Transverse colon (tissue), 4 donors: ENCODE measurements around the gene FZD2. TPM values are rescaled to one million over a fixed set of nuclear protein-coding genes. Genes with fewer than 3 reads are reported as not detected.

Source experiments
- DNase-seq: peaks from one replicate; pipeline ENCODE4 v3.0.0-alpha.2; 2019
- H3K27ac ChIP-seq, 4 donors: fragments of 200-600 bp; sonication (generic); 2 replicates each; pipeline ENCODE4 v1.5.1; 2016 to 2018; ENCODE audit warnings: inconsistent platforms in 4 of 4
- H3K27me3 ChIP-seq: fragments of 200-600 bp; sonication (generic); 2 replicates; pipeline ENCODE4 v1.5.1; 2017; ENCODE audit warnings: inconsistent platforms
- H3K36me3 ChIP-seq, 4 donors: fragments of 200-600 bp; sonication (generic); 2 replicates each; pipeline ENCODE4 v1.5.1; 2017 to 2019; ENCODE audit warnings: inconsistent platforms in 4 of 4
- H3K4me1 ChIP-seq, 4 donors: fragments of 200-600 bp; sonication (generic); 2 replicates each; pipeline ENCODE4 v1.5.1; 2017 to 2020; ENCODE audit warnings: inconsistent platforms in 4 of 4
- H3K4me3 ChIP-seq, 4 donors: fragments of 200-600 bp; sonication (generic); 1 replicate in 1 of 4; 2 replicates in 3 of 4; pipeline versions ENCODE4 v1.5.1 to v1.6.1; 2017 to 2019; ENCODE audit warnings: inconsistent platforms in 4 of 4
- H3K9me3 ChIP-seq, 2 donors: fragments of 200-600 bp; sonication (generic); 2 replicates each; pipeline ENCODE4 v1.5.1; 2017 to 2019; ENCODE audit warnings: inconsistent platforms in 2 of 2
- EP300 ChIP-seq: sonication (generic); formaldehyde crosslinking; IDR thresholded peaks from one replicate; pipeline ENCODE4 v1.6.1; 2017; ENCODE audit warnings: antibody characterized with exemption, low read depth
- POLR2A ChIP-seq: fragments of 450-650 bp; IDR thresholded peaks from one replicate; pipeline ENCODE4 v1.6.1; 2016; ENCODE audit warnings: antibody characterized with exemption, mild to moderate bottlenecking, moderate library complexity
- POLR2AphosphoS5 ChIP-seq, 3 donors: sonication (generic); formaldehyde crosslinking; IDR thresholded peaks; one replicate each; pipeline ENCODE4 v1.6.1; 2016; ENCODE audit warnings: antibody characterized with exemption in 3 of 3
- WGBS, 2 donors: methylation state at CpG; one replicate each; pipeline ENCODE4 v1.1.5; 2018; ENCODE audit warnings: low coverage in 1 of 2; 5-methylcytosine and 5-hydroxymethylcytosine counted together
- in situ Hi-C, 4 donors: fragments of 200-750 bp; cut with MboI; loops; one replicate each; pipeline versions ENCODE4 v1.15.0 to v1.15.1; 2017; ENCODE audit warnings: low sequenced_read_pairs in 3 of 4, low pct_ligation_motif_present in 1 of 4, low pct_unique_long_range_greater_than_20kb in 1 of 4
- intact Hi-C: fragments of 100-400 bp; cut with DNase I; formaldehyde crosslinking; loops from one replicate; pipeline ENCODE4 v1.15.1; 2023; ENCODE audit warnings: low total_unique reads
- total RNA-seq, 4 donors: library from RNA; depleted of rRNA; stranded (reverse); fragments of >200 nt; gene quantifications; one replicate each; pipeline ENCODE4 v1.1.0, GENCODE V29; 2016
- TF ChIP-seq, protein P1 (sequence below), 5 experiments: fragments of 200-600 bp in 3 of 5; fragments of 450-650 bp in 2 of 5; sonication (generic) in 3 of 5; IDR thresholded peaks; 1 replicate in 2 of 5; 2 replicates in 3 of 5; pipeline ENCODE4 v1.5.1; 2016 to 2017; ENCODE audit warnings: antibody characterized with exemption in 5 of 5, inconsistent platforms in 3 of 5, mild to moderate bottlenecking in 2 of 5, moderate library complexity in 1 of 5

Gene FZD2
- total RNA-seq, 4 donors from 2014 or later, result 0.41 to 1.3 TPM; not detected in 2

DNA sequence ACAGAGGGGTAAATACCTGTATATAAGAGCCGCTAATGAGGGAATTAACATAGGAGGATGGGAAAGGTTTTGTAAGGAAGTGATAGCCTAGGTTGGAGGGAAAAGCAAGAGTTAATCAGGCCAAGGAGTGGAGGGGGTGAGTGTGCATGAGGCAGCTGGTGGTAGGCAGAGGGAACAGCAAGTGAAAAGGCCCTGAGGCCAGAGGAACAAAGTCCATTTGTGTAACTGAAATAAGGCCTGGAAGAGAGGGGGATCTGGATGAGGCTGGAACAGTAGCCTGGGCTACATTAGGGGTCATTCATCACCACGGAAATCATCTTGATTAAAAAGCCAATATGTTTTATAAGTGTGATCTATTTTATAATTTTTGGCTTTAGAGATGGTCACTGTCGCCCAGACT is 45.7 kb downstream of the FZD2 start:
- Histone ChIP-seq H3K4me1 (peaks cover 0 to 7% (median 0%) of the 10 kb centered on the region in 4 donors), H3K27me3 (peaks cover 4% of the 10 kb centered on the region), H3K9me3 (no peaks in the 10 kb centered on the region), H3K36me3 (no peaks in the 10 kb centered on the region), H3K4me3 (no peak overlapping the region), H3K27ac (no peak overlapping the region)
- DNase-seq, result no peak
- TF ChIP-seq POLR2AphosphoS5 (IDR thresholded peaks at IDR 0.05) (no peak), POLR2A (no peak), EP300 (no peak)
- TF ChIP-seq, protein P1, sequence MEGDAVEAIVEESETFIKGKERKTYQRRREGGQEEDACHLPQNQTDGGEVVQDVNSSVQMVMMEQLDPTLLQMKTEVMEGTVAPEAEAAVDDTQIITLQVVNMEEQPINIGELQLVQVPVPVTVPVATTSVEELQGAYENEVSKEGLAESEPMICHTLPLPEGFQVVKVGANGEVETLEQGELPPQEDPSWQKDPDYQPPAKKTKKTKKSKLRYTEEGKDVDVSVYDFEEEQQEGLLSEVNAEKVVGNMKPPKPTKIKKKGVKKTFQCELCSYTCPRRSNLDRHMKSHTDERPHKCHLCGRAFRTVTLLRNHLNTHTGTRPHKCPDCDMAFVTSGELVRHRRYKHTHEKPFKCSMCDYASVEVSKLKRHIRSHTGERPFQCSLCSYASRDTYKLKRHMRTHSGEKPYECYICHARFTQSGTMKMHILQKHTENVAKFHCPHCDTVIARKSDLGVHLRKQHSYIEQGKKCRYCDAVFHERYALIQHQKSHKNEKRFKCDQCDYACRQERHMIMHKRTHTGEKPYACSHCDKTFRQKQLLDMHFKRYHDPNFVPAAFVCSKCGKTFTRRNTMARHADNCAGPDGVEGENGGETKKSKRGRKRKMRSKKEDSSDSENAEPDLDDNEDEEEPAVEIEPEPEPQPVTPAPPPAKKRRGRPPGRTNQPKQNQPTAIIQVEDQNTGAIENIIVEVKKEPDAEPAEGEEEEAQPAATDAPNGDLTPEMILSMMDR (IDR thresholded peaks at IDR 0.05), result no peak
- intact Hi-C loops (no loop called here), in situ Hi-C loops (no loop called here)
- 69 to 86% methylated on average over 2 to 3 of the region's 3 CpGs for WGBS, 2 donors

DNA sequence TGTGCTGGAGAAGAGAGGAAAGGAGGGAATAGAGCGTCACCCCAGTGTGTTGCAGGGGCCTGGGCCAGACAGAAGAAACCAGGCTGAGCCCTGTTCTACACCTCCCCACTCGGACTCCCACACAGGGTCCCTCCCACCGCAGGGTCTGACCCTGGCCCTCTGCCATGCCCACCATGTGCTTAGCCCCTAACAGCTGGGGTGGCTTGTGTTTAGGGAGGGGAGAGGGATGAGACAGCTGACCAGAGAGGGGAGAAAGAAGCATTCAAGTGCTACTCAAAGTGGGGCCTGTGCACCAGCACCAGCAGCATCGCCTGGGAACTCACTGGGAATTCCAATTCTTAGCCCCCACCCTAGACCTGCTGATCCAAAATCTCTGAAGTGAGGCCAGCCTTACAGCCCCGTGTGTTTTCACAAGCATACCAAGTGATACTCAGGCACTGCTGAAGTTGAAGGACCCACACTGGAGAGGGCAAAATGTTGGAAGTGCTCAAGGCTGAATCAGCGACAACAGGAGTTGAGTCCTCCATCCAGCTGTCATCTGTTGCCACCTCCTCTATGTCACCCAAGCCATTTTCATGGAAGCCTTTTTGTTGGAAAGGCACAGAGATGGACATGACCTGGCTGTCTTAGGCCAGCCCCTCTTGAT is 47.0 kb downstream of the FZD2 start:
- Histone ChIP-seq H3K9me3 (no peaks in the 10 kb centered on the region), H3K27ac (no peak overlapping the region), H3K4me3 (no peak overlapping the region), H3K4me1 (peaks cover 0 to 6% (median 3%) of the 10 kb centered on the region in 4 donors), H3K36me3 (no peaks in the 10 kb centered on the region), H3K27me3 (peaks cover 4% of the 10 kb centered on the region)
- in situ Hi-C loops, result no loop called here
- 71% methylated on average over 6 of the region's 6 CpGs; no CpG with 5 or more reads in 1 of the 2 donors for WGBS, 2 donors
- TF ChIP-seq POLR2A (no peak), POLR2AphosphoS5 (IDR thresholded peaks at IDR 0.05) (no peak), EP300 (no peak)
- TF ChIP-seq, protein P1 (IDR thresholded peaks at IDR 0.05), result no peak
- DNase-seq, result no peak
- intact Hi-C loops, result no loop called here

DNA sequence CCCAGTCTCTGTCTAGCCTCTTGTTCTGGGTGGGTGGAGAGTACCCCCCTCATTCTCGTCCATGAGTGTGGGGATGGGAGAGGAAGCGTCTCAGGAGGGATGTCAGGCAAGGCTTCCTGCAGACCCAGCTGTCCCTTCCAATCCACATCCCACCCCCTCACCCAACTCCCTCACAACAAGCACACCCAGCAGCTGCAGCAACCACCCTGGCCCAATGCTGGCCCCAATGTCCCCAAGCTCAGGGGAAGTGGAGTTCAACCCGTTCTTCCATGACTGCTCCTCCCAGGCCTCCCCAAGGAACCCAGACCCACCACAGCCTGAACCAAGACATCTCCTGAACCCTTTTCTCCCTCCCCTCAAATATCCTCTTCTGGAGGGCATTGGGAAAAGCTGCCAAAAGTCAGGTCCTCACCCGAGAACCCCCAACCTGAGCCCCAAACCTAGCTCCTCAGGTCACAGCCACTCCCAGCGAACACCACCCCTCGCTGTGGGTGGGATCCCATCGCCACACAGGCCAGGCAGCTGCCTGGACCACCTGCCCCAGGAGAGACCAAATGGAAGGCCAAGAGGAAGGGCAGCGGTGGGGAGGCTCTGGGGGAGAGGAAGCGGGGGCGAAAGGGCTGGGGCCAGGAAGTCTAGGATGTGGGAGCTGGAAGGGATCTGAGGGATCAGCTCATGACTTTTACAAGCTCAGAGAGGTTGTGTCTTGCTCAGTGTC is 47.6 kb downstream of the FZD2 start:
- Histone ChIP-seq H3K4me1 (peaks cover 0 to 5% (median 0%) of the 10 kb centered on the region in 4 donors), H3K9me3 (no peaks in the 10 kb centered on the region), H3K27ac (no peak overlapping the region), H3K27me3 (peaks cover 4% of the 10 kb centered on the region), H3K4me3 (no peak overlapping the region), H3K36me3 (no peaks in the 10 kb centered on the region)
- WGBS, 2 donors, result 83 to 97% methylated on average over 4 to 10 of the region's 10 CpGs
- DNase-seq, result no peak
- TF ChIP-seq, protein P1 (IDR thresholded peaks at IDR 0.05), result no peak
- TF ChIP-seq POLR2AphosphoS5 (IDR thresholded peaks at IDR 0.05) (no peak), EP300 (no peak), POLR2A (no peak)
- in situ Hi-C loops, result no loop called here
- intact Hi-C loops, result no loop called here

DNA sequence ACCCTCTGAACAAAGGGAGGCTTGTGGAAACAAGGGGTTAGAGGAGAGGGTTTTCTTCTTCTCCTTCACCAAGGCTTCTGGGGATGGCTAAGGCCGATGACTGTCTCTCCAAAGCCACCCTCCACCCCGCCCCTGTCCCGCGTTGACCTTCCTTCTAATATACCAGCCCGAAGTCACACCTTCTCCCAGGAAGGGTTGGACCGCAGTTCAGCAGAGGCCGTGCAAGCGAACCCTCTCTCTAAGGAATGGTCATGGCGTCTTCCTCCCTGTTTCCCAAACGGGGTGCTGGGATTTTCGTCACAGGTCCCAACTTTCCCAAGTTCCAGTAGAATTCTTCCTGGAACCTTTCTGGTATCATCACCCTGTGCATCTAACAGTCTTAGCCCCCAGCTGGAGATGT is 49.4 kb downstream of the FZD2 start:
- WGBS, 2 donors, result 92 to 97% methylated on average over 5 to 11 of the region's 11 CpGs
- in situ Hi-C loops, result no loop called here
- no peak for DNase-seq
- Histone ChIP-seq H3K27me3 (no peaks in the 10 kb centered on the region), H3K9me3 (no peaks in the 10 kb centered on the region), H3K4me3 (no peak overlapping the region), H3K27ac (no peak overlapping the region), H3K36me3 (no peaks in the 10 kb centered on the region), H3K4me1 (peaks cover 0 to 5% (median 0%) of the 10 kb centered on the region in 4 donors)
- TF ChIP-seq, protein P1 (IDR thresholded peaks at IDR 0.05), result no peak
- TF ChIP-seq POLR2AphosphoS5 (IDR thresholded peaks at IDR 0.05), result no peak
- TF ChIP-seq EP300, result no peak
- no peak for TF ChIP-seq POLR2A
- intact Hi-C loops, result no loop called here
